ENCODE results near the gene TMEM135.

The TMEM135 gene

GRCh38 chr11:87201376-87201775, 163.6 kb downstream of the TMEM135 start:
- no peak for DNase-seq

- no peak for DNase-seq
Observed at GRCh38 chr11:87203907-87204602, 166.3 kb downstream of the TMEM135 start.

GRCh38 chr11:87212891-87213290, 175.2 kb downstream of the TMEM135 start:
- no peak for DNase-seq

GRCh38 chr11:87213444-87213843, 175.7 kb downstream of the TMEM135 start:
- DNase-seq, result no peak

- DNase-seq, result no peak
Observed at GRCh38 chr11:87215236-87215635, 177.5 kb downstream of the TMEM135 start.

GRCh38 chr11:87219266-87219665, 181.5 kb downstream of the TMEM135 start:
- DNase-seq, result no peak

- DNase-seq, result no peak
Observed at GRCh38 chr11:87223816-87224215, 186.1 kb downstream of the TMEM135 start.

- DNase-seq, result no peak
Observed at GRCh38 chr11:87224486-87224885, 186.8 kb downstream of the TMEM135 start.

GRCh38 chr11:87228820-87229219, 191.1 kb downstream of the TMEM135 start:
- DNase-seq, result no peak

GRCh38 chr11:87230995-87231394, 193.3 kb downstream of the TMEM135 start:
- DNase-seq, result no peak

GRCh38 chr11:87232320-87232719, 194.6 kb downstream of the TMEM135 start:
- DNase-seq, result no peak

- DNase-seq, result no peak
Observed at GRCh38 chr11:87235366-87235765, 197.6 kb downstream of the TMEM135 start.

- DNase-seq, result no peak
Observed at GRCh38 chr11:87236368-87236767, 198.6 kb downstream of the TMEM135 start.

GRCh38 chr11:87239001-87239400, 201.3 kb downstream of the TMEM135 start:
- no peak for DNase-seq

GRCh38 chr11:87239531-87239930, 201.8 kb downstream of the TMEM135 start:
- DNase-seq, result no peak

- DNase-seq, result no peak
Observed at GRCh38 chr11:87251560-87251959, 213.8 kb downstream of the TMEM135 start.

- no peak for DNase-seq
Observed at GRCh38 chr11:87252869-87253268, 215.1 kb downstream of the TMEM135 start.

- no peak for DNase-seq
Observed at GRCh38 chr11:87254562-87254961, 216.8 kb downstream of the TMEM135 start.

GRCh38 chr11:87255589-87255988, 217.9 kb downstream of the TMEM135 start:
- no peak for DNase-seq

GRCh38 chr11:87256694-87257340, 219.1 kb downstream of the TMEM135 start:
- DNase-seq, result no peak

- no peak for DNase-seq
Observed at GRCh38 chr11:87258171-87258833, 220.6 kb downstream of the TMEM135 start.

- no peak for DNase-seq
Observed at GRCh38 chr11:87259736-87260135, 222.0 kb downstream of the TMEM135 start.

- DNase-seq, result no peak
Observed at GRCh38 chr11:87260811-87261210, 223.1 kb downstream of the TMEM135 start.

GRCh38 chr11:87263264-87263838, 225.6 kb downstream of the TMEM135 start:
- DNase-seq, result no peak
